Gastrocnemius medialis (tissue), 4 donors: ENCODE data around the gene R3HDM1. TPM values are rescaled to one million over a fixed set of nuclear protein-coding genes. Genes with fewer than 3 reads are reported as not detected.
A peak's percentile ranks its signal among the peaks of the same experiment; 100 is the strongest.

Source experiments
- ATAC-seq, 2 donors: fragments of 150-250 bp; one replicate each; pipeline ENCODE4 v1.9.1; 2016
- DNase-seq, 2 donors: peaks; one replicate each; pipeline ENCODE4 v3.0.0-alpha.2; 2019
- H3K27ac ChIP-seq, 4 donors: fragments of 200-600 bp; sonication (generic); 1 replicate in 1 of 4; 2 replicates in 3 of 4; pipeline ENCODE4 v1.5.1; 2016 to 2018; ENCODE audit warnings: mild to moderate bottlenecking in 2 of 4, moderate library complexity in 1 of 4
- H3K27me3 ChIP-seq, 3 donors: fragments of 200-600 bp; sonication (generic) in 2 of 3; 1 replicate in 1 of 3; 2 replicates in 2 of 3; pipeline versions ENCODE4 v1.5.1 to v1.6.0; 2016 to 2019; ENCODE audit warnings: mild to moderate bottlenecking in 1 of 3, moderate library complexity in 1 of 3
- H3K36me3 ChIP-seq, 2 donors: fragments of 200-600 bp; sonication (generic) in 1 of 2; one replicate each; pipeline ENCODE4 v1.5.1; 2017 to 2018
- H3K4me1 ChIP-seq, 2 donors: fragments of 200-600 bp; sonication (generic) in 1 of 2; one replicate each; pipeline ENCODE4 v1.5.1; 2016 to 2017; ENCODE audit warnings: mild to moderate bottlenecking in 2 of 2
- H3K4me3 ChIP-seq, 4 donors: fragments of 200-600 bp; sonication (generic) in 3 of 4; 1 replicate in 1 of 4; 2 replicates in 3 of 4; pipeline ENCODE4 v1.5.1; 2016 to 2019; ENCODE audit warnings: mild to moderate bottlenecking in 2 of 4
- H3K9me3 ChIP-seq, 3 donors: fragments of 200-600 bp; sonication (generic) in 2 of 3; 1 replicate in 1 of 3; 2 replicates in 2 of 3; pipeline ENCODE4 v1.5.1; 2016 to 2019
- CTCF ChIP-seq, 5 experiments: fragments of 450-650 bp in 3 of 5; fragments of 200-600 bp in 2 of 5; sonication (generic) in 2 of 5; IDR thresholded peaks in 4 of 5; conservative IDR thresholded peaks in 1 of 5; 1 replicate in 4 of 5; 2 replicates in 1 of 5; pipeline ENCODE4 v1.5.1; 2016 to 2019; ENCODE audit warnings: antibody characterized with exemption in 5 of 5, mild to moderate bottlenecking in 3 of 5, moderate library complexity in 3 of 5
- POLR2A ChIP-seq, 2 donors: fragments of 450-650 bp; IDR thresholded peaks; one replicate each; pipeline ENCODE4 v1.6.1; 2017; ENCODE audit warnings: antibody characterized with exemption in 2 of 2, mild to moderate bottlenecking in 2 of 2, moderate library complexity in 2 of 2
- in situ Hi-C, 4 donors: fragments of 200-750 bp; cut with MboI; loops; one replicate each; pipeline versions ENCODE4 v1.15.0 to v1.8.0; 2017; ENCODE audit warnings: low sequenced_read_pairs in 4 of 4
- intact Hi-C: fragments of 100-400 bp; cut with DNase I; formaldehyde crosslinking; loops from one replicate; pipeline ENCODE4 v1.15.1; 2023; ENCODE audit warnings: low total_unique reads
- total RNA-seq, 4 donors: library from RNA; depleted of rRNA; stranded (reverse); fragments of >200 nt; gene quantifications; one replicate each; pipeline versions ENCODE4 v1.1.0 to v1.2.3, GENCODE V29; 2016

The R3HDM1 gene
- total RNA-seq, 4 donors from 2014 or later = 13.5 to 35.7 (median 19.1) TPM

DNA sequence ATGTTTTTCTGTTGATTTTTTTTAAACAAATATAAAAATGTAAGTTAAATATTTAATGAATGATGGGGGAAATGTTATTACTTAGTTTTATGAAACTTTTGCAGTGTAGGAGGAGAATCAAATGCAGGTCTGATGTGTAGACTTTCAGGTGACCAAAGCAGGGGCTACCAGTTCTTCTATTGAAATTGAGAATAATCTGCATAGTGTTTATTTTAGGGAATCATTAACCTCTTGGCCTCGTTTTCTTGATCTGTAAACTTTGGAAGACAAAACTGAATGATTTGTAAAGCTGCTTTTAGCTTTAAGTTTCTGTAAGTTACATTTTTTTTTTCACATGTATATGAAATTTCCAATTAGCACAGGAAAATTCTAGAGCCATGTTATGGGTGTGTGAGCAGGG lies 99.2 kb downstream of the R3HDM1 start:
- ATAC-seq (no peak), DNase-seq (no peak)
- in situ Hi-C loops (no loop called here), intact Hi-C loops (no loop called here)
- Histone ChIP-seq H3K27me3 (no peaks in the 10 kb centered on the region), H3K9me3 (no peaks in the 10 kb centered on the region), H3K4me1 (peaks cover 0 to 4% of the 10 kb centered on the region in 2 donors), H3K36me3 (no peaks in the 10 kb centered on the region), H3K4me3 (no peak overlapping the region), H3K27ac (no peak overlapping the region)
- TF ChIP-seq POLR2A (IDR thresholded peaks at IDR 0.05) = no peak
- TF ChIP-seq CTCF (IDR thresholded peaks at IDR 0.05 in 4 of 5, conservative IDR thresholded peaks at IDR 0.05 in 1 of 5) = no peak

DNA sequence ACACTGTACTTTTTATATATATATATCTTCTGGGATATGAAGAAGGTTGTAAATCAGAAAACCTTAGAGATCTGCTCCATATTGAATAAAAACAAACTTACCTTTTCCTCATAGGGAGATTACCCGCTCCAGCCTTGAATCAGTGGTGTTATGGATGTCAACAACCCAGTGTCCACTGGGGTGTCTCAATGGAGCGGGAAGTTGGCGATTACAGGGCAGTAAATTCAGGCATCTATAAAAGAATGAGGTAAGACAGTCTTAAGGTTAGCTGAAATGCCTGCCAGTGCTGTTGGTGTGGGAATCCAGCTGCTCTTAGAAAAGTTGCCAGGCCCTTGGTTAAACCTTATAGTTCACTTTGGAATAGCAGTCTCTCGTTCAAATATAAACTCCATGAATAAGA lies 102.3 kb downstream of the R3HDM1 start:
- in situ Hi-C loops = no loop called here
- TF ChIP-seq POLR2A (IDR thresholded peaks at IDR 0.05) (no peak), CTCF (IDR thresholded peaks at IDR 0.05 in 4 of 5, conservative IDR thresholded peaks at IDR 0.05 in 1 of 5) (no peak)
- ATAC-seq (no peak), DNase-seq (no peak)
- H3K27me3 ChIP-seq = no peaks in the 10 kb centered on the region
- peaks cover under 1 to 4% of the 10 kb centered on the region in 2 donors for H3K4me1 ChIP-seq
- intact Hi-C loops = no loop called here
- H3K4me3 ChIP-seq = no peak overlapping the region
- peak overlapping the region in 1 of 4 donors; percentile 46 for H3K27ac ChIP-seq
- no peaks in the 10 kb centered on the region for H3K9me3 ChIP-seq
- peaks cover 0 to 21% of the 10 kb centered on the region in 2 donors for H3K36me3 ChIP-seq

- intact Hi-C loops = no loop called here
- ATAC-seq = no peak
These were observed 104.0 kb downstream of the R3HDM1 start for GRCh38 chr2:135635212-135635835.

GRCh38 chr2:135636982-135637381 lies 105.7 kb downstream of the R3HDM1 start:
- ATAC-seq (no peak), DNase-seq (no peak)
- no peak overlapping the region for H3K27ac ChIP-seq
- H3K9me3 ChIP-seq = no peaks in the 10 kb centered on the region
- no peaks in the 10 kb centered on the region for H3K27me3 ChIP-seq
- TF ChIP-seq CTCF (IDR thresholded peaks at IDR 0.05 in 4 of 5, conservative IDR thresholded peaks at IDR 0.05 in 1 of 5) = no peak
- TF ChIP-seq POLR2A (IDR thresholded peaks at IDR 0.05) = no peak
- intact Hi-C loops = no loop called here
- peaks cover 9% of the 10 kb centered on the region in 2 donors for H3K4me1 ChIP-seq
- peaks cover 0 to 46% of the 10 kb centered on the region in 2 donors for H3K36me3 ChIP-seq
- no peak overlapping the region for H3K4me3 ChIP-seq
- in situ Hi-C loops = no loop called here

More at GRCh38 chr2:135635212-135635835, 104.0 kb downstream of the R3HDM1 start:
- DNase-seq = no peak
- no peak overlapping the region for H3K4me3 ChIP-seq
- H3K27me3 ChIP-seq = no peaks in the 10 kb centered on the region
- peaks cover 0 to 36% of the 10 kb centered on the region in 2 donors for H3K36me3 ChIP-seq
- no peak for TF ChIP-seq POLR2A (IDR thresholded peaks at IDR 0.05)
- TF ChIP-seq CTCF (IDR thresholded peaks at IDR 0.05 in 4 of 5, conservative IDR thresholded peaks at IDR 0.05 in 1 of 5) = no peak
- H3K9me3 ChIP-seq = no peaks in the 10 kb centered on the region
- in situ Hi-C loops = no loop called here
- H3K4me1 ChIP-seq = peaks cover 9% of the 10 kb centered on the region in 2 donors
- no peak overlapping the region for H3K27ac ChIP-seq
